Measurements from ENCODE around the gene RBM27.
"Not testable (repeated sequence)": the region's sequence is repeated elsewhere in the genome, so short reads cannot be mapped to it uniquely, and the experiment has no call there.

RBM27 gene

GRCh38 chr5:146203011-146203871 lies at the start of gene RBM27:
RBM27 (plus strand) TSS chr5:146203605; CDS start chr5:146203766, 161 bp downstream.
- peak; percentile 99 for DNase-seq

- DNase-seq, result no peak
These were observed 45.1 kb upstream of the RBM27 start for GRCh38 chr5:146158255-146158654.

- DNase-seq, result no peak
These were observed 39.0 kb upstream of the RBM27 start for GRCh38 chr5:146164382-146164781.

- DNase-seq, result no peak
These were observed 37.9 kb upstream of the RBM27 start for GRCh38 chr5:146165460-146165859.

- no peak for DNase-seq
These were observed 37.5 kb upstream of the RBM27 start for GRCh38 chr5:146165903-146166302.

- no peak for DNase-seq
These were observed 34.3 kb upstream of the RBM27 start for GRCh38 chr5:146169076-146169475.

GRCh38 chr5:146173049-146173448 lies 30.4 kb upstream of the RBM27 start:
- not testable (repeated sequence) for DNase-seq

GRCh38 chr5:146173597-146173996 lies 29.8 kb upstream of the RBM27 start:
- DNase-seq, result no peak

GRCh38 chr5:146176805-146177204 lies 26.6 kb upstream of the RBM27 start:
- no peak for DNase-seq

GRCh38 chr5:146179696-146180095 lies 23.7 kb upstream of the RBM27 start:
- no peak for DNase-seq

GRCh38 chr5:146183403-146183802 lies 20.0 kb upstream of the RBM27 start:
- DNase-seq, result not testable (repeated sequence)

- DNase-seq, result no peak
These were observed 18.2 kb upstream of the RBM27 start for GRCh38 chr5:146185161-146185560.

GRCh38 chr5:146188358-146188757 lies 15.0 kb upstream of the RBM27 start:
- no peak for DNase-seq

GRCh38 chr5:146192571-146193043 lies 10.8 kb upstream of the RBM27 start:
- no peak for DNase-seq

GRCh38 chr5:146193285-146193684 lies 10.1 kb upstream of the RBM27 start:
- no peak for DNase-seq

- not testable (repeated sequence) for DNase-seq
These were observed 8.4 kb upstream of the RBM27 start for GRCh38 chr5:146194997-146195396.

GRCh38 chr5:146196459-146197048 lies 6.9 kb upstream of the RBM27 start:
- DNase-seq, result no peak

GRCh38 chr5:146199176-146199815 lies 4.1 kb upstream of the RBM27 start:
- no peak for DNase-seq

- not testable (repeated sequence) for DNase-seq
These were observed 1.6 kb upstream of the RBM27 start for GRCh38 chr5:146201795-146202194.

GRCh38 chr5:146203872-146204192 lies 427 bp downstream of the RBM27 start:
- DNase-seq, result no peak

GRCh38 chr5:146205499-146206202 lies 2.2 kb downstream of the RBM27 start:
- peak; percentile 43 for DNase-seq

- no peak for DNase-seq
These were observed 2.9 kb downstream of the RBM27 start for GRCh38 chr5:146206257-146206656.

GRCh38 chr5:146208916-146209522 lies 5.6 kb downstream of the RBM27 start:
- DNase-seq, result no peak
